HEK293T (cell line): ENCODE data around the gene ERICH2.

Experiments used
- FOXA1 ChIP-seq: fragments of 450-650 bp; IDR thresholded peaks from 2 replicates; pipeline ENCODE4 v1.6.1; 2016; ENCODE audit warnings: mild to moderate bottlenecking
- FOXK2 ChIP-seq: fragments of 450-650 bp; IDR thresholded peaks from 2 replicates; pipeline ENCODE4 v1.6.1; 2016; ENCODE audit warnings: mild to moderate bottlenecking
- ZNF384 ChIP-seq: fragments of 450-650 bp; IDR thresholded peaks from 2 replicates; pipeline ENCODE4 v1.6.1; 2016

DNA sequence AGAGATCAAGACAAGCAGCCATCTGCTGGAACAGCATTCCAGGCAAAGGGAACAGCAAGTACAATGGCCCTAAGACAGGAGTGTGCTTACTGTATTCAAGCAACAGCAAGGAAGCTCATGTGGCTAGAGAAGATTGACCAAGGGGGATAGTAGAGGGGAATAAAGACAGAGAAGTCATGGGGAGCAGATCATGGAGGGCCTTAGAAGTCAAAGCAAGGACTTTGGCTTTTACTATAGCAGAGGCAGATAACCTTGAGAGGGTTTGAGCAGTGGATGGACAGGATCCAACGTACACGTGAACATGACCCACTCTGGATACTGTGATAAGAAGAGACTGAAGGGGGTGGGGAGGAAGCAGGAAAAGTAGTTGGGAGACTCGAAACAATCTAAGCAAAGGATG lies 28.2 kb upstream of the ERICH2 start:
- TF ChIP-seq FOXK2 (no peak), ZNF384 (no peak), FOXA1 (no peak)
